HG03342 (cell line): ENCODE data around the gene AP3S2.
"Not testable (repeated sequence)": the region's sequence is repeated elsewhere in the genome, so short reads cannot be mapped to it uniquely, and the experiment has no call there.

ENCODE experiments used
- ATAC-seq: cut with Tn5 transposase; IDR thresholded peaks from one replicate; pipeline ENCODE4 v1.9.1; 2021; ENCODE audit warnings: mild to moderate bottlenecking, moderate library complexity; ENCODE audit not compliant: unreplicated experiment

The AP3S2 gene

DNA sequence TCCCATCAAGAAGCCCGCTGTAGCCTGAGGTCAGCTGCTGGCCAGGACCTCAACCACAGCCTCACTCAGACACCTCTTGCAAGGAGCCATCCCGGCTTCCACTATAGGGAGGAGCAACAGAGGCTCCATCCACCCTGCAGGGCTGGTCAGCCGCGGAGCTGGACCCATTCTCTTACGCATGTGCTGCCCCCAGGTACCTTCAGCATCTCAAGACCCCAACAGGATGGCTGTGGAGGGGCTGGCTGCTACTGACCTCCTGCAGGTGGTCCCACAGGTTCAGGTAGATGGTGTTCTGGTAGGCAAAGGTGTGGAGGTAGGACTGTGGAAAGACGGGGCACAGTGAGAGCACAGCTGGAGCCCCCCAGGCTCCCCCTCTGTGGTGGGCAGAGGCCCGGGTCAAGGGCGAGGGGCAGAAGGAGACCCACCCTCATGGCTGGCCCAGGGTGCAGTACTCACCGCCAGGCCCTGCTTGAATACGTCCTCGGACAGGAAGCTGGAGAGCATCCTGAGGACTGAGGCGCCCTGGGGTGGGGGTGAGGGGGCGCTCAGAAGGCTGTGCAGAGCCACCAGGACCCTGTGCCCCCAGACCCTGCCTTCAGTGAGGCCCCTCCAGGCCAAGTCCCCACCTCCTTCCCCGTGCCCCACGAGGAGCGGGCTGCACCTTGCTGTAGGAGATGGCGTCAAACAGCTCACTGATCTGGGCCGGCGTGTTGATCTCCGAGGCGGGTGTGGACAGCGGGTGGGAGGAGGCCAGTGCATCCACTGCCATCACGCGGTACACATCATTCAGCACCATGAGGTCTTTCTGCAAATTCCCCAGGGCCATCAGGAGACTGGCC is 90.6 kb downstream of the AP3S2 start:
- ATAC-seq: no peak

DNA sequence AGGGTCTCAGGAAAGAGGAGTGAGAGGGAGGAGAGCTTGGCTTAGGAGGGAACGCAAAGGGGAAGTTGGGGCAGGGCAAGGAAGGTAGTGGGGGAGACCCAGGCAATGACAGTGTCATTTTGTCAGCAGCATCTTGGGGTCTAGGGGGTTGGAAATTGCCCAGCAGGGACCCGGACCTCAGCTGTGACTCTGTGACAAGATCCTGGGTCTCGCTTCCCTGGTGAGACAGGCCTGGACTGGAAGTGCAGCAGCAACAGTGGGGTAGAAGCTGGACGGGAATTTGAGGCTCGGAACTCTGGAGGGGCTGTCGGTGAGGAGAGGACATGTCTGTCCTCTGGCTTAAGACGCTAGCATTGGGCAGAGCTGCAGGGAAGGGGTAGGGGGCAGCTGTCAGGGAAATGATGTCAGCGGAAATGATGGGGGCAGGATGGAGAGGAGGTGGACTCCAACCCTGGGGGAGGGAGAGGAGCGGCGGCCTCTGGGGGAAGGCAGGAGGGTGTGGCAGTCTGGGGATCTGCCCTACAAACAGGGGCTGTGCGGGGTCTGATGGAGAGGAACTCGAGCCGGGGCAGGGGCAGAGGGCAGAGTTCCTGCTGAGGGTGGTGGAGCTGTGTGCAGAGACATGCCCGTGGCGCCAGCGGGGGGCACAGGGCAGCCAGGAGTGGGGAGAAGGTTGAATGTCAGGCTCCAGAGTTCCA is 91.4 kb downstream of the AP3S2 start:
- no peak for ATAC-seq

DNA sequence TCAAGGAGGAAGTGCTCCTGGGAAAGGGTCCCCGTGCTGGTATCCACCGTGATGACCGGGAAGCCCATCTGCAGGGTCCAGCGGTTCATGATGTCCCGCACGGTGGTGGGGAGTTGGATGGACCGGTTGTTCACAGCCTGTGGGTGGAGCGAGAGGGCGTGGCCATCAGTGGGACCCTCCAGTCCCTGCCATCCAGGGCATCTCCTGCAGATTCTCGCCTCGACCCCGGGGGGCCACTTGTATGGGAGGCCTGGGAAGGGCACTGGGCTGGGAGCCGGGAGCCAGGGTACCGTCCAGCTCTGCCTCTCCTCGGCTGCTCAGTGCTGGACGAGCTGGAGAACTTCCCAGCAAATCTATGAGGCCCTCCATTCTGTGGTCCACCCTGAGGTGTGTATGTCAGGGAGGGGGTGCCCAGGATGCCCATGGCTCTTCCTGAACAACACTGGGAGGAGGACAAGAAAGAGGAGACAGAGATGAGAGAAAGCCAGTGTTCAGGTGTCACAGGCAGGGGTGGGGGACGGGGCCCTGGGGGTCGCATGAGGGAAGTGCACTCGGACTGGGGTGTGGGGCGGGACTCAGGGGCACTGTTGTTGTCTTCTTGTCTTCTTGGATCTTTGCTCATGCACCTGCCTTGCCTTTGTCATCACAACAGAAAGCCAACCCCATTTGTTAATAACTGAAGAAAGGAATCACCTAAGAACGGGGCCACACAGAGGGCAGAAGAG is 92.2 kb downstream of the AP3S2 start:
- ATAC-seq: no peak

DNA sequence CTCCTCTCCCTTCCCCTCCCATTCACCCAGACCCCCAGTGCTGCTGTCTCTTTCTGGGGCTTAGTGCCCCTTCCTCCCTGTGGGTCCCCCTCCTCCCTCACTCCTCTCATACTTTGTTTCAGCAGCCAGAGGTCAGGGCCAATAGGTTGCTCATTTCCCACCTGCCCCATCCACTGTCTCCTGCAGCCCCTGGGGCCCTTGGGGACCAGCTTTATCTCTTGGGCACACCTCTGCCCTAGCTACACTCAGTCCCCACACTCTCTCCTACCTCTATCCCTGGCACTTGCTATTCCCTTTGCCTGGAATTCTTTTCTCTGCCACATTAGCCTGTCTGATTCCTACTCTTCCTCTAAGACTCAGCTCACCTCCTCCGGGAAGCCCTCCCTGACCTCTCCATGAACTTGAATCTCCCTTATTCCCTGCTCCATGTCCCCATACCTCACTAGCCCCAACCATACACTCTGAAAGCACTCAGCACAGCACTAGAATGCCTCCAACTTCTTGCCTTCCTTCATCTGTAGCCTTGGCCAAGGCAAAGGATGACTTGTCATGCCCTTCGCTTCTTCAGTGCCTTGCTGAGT is 93.8 kb downstream of the AP3S2 start:
- ATAC-seq: no peak

DNA sequence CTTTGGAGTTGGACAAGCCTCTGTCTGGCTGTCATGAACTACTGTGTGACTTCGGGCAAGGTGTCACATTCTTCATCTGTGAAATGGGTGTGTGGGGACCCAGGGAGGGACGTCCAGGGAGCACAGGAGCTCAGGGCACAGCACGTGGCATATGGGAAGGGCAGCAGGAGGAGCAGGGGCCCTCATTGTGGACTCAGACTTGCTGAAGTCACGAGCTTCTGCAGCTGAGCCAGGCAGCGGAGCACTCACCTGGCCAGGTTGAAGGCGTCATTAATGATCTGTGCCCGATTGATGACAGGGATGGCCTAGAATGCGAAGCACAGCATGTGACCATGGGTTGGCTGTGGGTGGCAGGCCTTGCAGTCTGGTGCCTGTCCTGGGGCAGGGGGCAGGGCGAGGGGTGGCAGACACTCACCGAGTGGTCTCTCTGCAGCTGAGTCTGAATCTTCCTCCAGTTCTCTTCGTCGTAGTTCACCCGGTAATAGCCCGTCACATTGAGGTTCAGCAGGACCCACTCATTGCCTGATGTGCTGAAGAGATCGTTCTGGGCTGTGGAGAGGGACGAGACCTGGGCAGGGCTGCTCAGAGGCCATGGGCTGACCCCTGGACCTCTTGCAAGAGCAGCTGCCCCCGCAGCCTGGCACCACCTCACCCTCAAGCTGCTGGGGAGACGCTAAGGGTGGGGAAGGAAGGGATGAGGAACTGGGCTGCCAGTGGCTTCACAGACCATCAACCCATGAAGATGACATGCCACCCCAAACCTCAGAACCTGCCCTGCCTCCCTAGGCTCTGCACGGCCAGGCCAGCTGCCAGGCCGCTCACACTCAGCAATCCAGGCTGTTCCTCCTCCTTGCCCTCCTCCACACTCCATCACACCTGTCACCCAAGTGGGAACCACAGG is 94.5 kb downstream of the AP3S2 start:
- ATAC-seq: no peak

DNA sequence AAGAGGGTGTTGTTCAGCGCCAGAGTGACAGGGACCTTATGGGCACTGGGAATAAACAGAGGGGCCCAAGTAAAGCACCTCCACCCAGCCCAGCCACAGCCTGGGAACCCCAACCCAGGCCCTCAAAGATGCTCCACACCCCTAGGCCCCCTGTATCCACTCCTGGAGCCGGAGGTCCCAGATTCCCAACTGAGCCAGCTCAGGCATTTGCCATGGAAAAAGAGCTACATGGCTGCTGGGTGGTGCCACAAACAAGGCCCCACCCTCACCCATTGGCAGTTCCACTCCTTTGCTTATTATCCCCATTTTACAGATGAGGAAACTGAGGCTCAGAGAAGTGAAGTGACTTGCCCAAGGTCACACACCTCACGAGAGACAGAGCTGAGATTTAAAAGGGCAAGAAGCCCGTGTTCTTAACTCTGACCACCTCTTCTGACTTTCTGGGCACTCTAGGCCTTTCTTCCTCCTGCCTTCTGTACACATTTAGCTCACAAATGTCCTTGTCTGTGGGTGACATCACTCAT is 96.1 kb downstream of the AP3S2 start:
- ATAC-seq: no peak

DNA sequence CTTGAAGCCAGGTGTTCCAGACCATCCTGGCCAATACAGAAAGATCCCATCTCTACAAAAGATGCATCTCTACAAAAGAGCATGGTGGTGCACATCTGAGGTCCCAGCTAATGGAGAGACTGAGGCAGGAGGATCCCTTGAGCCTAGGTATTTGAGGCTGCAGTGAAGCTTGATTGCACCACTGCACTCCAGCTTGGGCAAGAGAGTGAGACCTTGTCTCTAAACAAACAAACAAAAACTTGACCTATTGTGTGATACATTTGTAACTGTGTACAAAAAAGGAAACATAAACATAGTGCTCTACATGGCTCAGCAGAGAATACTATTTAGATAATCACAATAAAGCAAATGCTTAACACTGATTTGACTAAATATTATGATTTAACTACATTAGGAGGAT is 97.8 kb downstream of the AP3S2 start:
- ATAC-seq: no peak

DNA sequence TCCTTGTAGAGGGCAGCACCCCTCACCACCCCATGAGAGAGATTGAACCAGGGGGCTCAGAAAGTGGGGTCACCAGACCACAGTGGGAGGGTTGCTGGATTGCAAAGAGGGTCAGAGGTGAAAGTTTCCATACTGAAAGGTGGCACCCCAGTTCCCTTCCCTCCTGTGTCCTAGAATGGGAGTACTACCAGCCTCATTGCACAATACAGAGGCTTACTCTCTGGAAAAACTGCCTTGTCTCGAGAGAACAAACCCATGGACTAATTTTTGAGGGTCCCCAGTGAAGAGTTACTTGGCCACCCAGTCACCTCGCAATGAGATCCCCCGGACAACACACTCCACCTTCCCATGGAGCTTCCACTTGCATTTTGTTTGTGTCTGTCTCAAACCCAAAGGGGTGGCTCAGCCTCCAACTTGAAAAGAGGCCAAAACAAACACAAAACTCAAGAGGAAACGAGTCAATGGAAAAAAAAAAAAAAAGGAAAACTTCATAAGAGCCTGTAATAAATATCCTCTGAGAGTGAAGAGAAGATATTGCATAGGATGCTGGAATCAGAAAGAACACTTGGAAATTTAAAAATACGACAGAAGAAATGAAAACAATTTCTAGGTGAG is 99.1 kb downstream of the AP3S2 start:
- no peak for ATAC-seq

DNA sequence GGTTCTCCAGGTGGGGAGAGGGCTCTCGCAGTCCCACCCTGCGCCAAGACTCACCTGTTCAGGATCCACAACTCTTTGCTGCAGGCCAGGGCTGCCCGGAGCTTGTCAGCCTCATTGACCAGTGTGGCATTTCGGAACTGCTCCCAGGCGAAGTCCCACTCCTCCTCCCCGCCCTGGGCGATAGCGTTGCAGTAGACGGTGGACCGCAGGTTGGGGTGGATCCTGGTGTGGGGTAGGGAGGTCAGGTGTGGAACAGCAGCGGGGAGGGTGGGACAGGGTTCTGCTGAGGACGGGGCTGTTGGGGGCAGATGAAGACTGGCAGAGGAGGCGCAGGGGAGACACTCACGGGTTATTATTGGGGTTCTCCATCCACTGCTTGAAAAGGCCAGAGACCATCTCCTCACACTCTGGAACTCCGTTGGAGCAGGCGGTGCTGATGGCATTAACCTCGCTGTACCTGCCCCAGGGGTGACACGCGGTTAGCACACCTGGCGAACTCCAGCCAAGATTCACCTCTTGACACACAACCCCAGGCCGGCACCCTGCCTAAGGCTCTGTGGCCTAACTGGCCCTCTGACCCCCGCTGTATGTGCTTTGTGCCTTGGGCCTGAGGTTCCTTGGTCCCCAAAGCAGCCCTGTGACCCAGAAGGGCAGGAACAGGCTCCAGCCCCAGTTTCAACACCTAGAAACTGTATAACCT is 101.5 kb downstream of the AP3S2 start:
- no peak for ATAC-seq

DNA sequence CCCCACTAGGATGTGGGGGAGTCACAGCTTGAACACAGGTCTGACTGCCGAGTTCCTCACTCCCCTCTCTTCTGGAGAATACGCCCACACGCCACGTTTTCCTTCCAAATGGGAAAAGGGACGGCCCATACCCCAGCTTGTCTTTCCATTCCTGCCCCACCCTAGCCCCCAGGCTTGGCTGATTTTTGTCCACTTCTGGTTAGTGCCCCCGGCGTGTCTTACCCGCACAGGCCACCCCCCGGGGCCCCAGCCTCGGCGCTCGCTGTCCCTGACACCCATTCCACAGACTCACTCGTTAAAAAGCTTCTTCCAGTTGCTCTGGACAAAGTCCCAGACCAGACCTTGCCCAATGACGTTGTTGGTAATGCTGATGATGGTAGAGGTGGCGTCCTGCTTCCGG is 103.1 kb downstream of the AP3S2 start:
- ATAC-seq: no peak

DNA sequence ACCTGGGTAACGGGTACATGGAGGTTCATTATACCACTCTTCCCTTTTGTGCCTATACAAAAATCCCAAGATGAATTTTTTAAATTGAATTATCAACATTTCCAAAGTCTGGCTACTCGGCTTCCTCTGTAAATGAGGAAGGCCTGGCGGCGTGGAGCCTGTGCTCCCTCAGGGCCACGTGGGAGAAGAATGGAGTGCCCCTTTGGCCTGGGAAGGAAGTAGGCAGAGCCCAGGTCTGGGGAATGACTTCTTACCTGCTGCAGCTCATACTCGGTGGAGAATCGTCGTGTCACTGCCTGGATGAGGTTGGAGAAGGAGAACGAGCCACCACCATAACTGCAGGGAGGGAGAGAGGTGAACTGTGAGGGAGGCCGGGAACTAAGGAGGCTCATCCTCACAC is 103.6 kb downstream of the AP3S2 start:
- no peak for ATAC-seq

DNA sequence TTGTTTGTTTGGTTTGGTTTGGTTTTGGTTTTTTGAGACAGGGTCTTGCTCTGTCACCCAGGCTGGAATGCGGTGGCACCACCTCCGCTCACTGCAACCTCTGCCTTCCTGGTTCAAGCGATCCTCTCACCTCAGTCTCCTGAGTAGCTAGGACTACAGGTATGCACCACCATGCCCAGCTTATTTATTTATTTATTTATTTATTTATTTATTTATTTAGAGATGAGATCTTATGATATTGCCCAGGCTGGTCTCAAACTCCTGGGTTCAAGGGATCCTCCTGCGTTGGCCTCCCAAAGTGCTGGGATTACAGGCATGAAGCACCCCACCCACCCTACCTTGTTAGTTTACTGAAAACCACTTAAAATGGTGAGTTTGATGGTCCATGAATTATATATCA is 105.2 kb downstream of the AP3S2 start:
- not testable (repeated sequence) for ATAC-seq

DNA sequence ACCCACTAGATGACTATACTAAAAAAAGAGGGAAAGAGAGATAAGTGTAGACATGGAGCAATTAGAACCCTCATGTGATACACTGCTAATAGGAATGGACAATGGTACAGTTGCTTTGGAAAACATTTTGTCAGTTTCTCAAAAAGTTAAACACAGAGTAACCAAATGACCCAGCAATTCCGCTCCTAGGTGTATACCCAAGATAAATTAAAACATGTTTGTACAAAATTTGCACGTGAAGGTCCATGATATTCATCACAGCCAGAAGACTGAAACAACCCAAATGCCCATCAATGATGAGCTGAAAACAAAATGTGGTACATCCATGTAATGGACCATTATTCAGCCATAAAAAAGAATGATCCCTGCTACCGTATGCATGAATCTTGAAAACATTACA is 105.8 kb downstream of the AP3S2 start:
- no peak for ATAC-seq

DNA sequence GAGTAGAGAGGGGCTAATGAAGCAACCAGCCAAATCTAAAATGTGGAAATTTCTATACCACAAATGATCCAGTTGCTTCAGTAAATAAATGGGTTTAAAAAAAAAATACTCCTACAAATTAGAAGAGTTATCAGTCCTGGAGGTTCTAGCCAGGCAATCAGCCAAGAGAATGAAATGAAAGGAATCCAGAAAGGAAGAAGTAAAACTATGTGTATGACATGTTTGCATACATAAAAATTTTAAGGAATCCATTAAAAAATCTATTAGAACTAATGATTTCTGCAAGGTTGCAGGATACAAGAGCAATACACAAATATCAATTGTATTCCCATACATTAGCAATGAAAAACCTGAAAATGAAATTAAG is 108.0 kb downstream of the AP3S2 start:
- no peak for ATAC-seq

DNA sequence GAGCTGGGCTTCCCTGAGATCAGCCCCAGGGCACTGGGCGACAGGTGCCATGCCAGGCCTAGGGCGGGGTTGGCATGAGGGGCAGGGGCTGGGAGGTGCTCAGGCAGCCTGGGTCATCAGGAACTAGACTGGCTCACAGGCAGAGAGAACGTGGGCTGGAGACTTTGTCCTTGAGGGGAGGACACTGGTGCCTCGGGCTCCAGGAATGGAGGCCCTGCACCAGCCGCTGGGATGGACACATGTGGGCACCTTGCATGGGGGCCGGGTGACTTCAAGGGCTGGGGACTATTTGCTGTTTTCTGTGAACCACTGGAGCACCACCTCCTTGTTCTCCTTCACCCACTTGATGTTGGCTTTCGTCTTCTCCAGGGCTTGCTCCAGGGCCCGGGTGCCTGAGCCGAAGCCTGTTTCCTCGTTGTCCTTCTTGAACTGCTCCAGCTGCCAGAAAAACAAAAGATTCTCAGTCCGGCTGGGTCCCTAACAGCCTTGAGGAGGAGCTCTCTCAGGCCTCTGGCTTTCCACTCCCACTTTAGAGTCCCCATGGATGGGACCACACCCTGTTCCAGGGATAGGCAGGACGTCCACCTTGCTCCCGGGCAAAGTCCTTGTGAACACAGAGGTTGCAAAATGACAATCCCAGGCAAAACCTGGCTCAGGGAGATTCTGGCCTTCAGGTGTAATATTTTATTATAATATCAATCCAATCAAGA is 108.6 kb downstream of the AP3S2 start:
- no peak for ATAC-seq

DNA sequence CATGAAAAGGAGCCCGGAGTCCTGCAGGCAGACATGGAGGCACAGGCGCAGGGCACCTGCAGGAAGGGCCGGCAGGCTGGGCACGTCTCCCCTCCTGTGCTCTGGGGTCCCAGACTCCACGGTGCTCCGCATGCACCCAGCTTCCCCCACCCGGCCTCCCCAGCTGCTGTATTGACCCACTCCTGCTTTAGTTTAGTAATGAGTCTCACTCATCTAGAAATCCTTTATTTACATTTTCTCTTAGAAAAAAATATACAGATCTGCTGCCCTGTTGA is 109.2 kb downstream of the AP3S2 start:
- ATAC-seq: no peak

DNA sequence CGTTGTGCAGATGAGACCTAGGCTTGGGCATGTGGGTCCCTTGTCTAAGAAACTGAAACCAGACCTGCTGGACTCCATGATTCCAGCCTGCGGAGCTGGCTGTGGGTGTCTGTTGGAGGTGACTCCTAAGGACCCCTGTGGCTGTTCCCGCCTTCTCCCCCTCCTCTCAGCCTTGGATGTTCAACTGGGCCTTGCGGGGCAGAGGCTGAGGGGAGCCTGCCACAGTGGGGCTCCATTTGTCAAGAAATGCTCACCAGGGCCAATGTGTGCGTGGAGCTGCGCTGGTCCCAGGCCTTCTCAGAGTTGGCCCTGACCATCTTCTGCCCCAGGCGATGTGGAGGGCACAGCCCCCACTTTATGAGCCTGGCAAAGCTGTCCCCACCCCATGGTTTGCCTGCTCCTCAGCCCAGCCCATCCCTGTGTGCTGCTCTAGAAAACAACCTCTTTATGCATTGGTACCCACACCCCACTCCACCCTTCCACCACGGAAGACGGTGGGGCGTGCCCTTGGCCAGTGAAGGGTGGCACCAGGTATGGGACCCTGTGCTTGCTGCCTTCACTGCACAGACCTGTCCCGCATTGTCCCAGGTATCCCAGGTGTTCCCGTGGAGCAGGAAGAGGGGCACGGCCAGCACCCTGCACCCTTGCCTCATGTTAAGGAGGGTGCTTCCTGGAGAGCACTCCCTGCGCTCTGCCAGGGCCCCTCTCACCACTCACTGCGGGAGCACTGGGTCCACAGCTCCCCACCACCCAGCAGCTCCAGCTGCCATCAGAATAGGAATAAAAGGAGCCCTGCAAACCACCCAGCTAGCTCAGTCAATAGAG is 109.7 kb downstream of the AP3S2 start:
- no peak for ATAC-seq
